Psoas muscle (tissue), 8 donors: ENCODE results near the gene RHBDD3. TPM values are rescaled to one million over a fixed set of nuclear protein-coding genes. Genes with fewer than 3 reads are reported as not detected.

Source experiments
- ATAC-seq, 4 donors: fragments of 200-7000 bp; cut with Tn5 transposase; one replicate each; pipeline ENCODE4 v1.9.1; 2020; ENCODE audit warnings: moderate library complexity in 3 of 4, mild to moderate bottlenecking in 2 of 4
- DNase-seq, 2 donors: peaks; one replicate each; pipeline ENCODE4 v3.0.0-alpha.2; 2020
- H3K27ac ChIP-seq: fragments of 200-600 bp; one replicate; pipeline ENCODE4 v1.8.0; 2022
- H3K27me3 ChIP-seq, 3 donors: fragments of 200-600 bp in 1 of 3; one replicate each; pipeline versions ENCODE4 v1.6.1 to v1.8.0; 2013 to 2022; ENCODE audit warnings: low read length in 2 of 3, mild to moderate bottlenecking in 2 of 3, moderate library complexity in 1 of 3; ENCODE audit not compliant: insufficient read depth in 3 of 3
- H3K36me3 ChIP-seq, 2 donors: fragments of 200-600 bp in 1 of 2; one replicate each; pipeline versions ENCODE4 v1.6.1 to v1.8.0; 2013 to 2022; ENCODE audit warnings: low read depth in 1 of 2, mild to moderate bottlenecking in 1 of 2, moderate library complexity in 1 of 2; ENCODE audit not compliant: insufficient read depth in 1 of 2
- H3K4me1 ChIP-seq: fragments of 200-600 bp; one replicate; pipeline ENCODE4 v1.8.0; 2022
- H3K4me3 ChIP-seq: fragments of 200-600 bp; one replicate; pipeline ENCODE4 v1.8.0; 2022; ENCODE audit warnings: mild to moderate bottlenecking
- H3K9me3 ChIP-seq: fragments of 200-600 bp; one replicate; pipeline ENCODE4 v1.8.0; 2022
- CTCF ChIP-seq: fragments of 200-600 bp; IDR thresholded peaks from one replicate; pipeline ENCODE4 v1.8.0; 2022; ENCODE audit warnings: antibody characterized with exemption
- WGBS, 3 donors: extraction: QIAGEN DNeasy Blood & Tissue Kit; methylation state at CpG; one replicate each; pipeline versions ENCODE4 v1.1.6 to v1.1.7; 2013; 5-methylcytosine and 5-hydroxymethylcytosine counted together
- intact Hi-C, 2 donors: fragments of 100-400 bp; cut with DNase I; formaldehyde crosslinking; loops; one replicate each; pipeline versions ENCODE4 v1.11.0 to v1.14.2; 2022
- long read RNA-seq, 2 donors: library from polyadenylated mRNA; unstranded; transcript quantifications; one replicate each; pipeline ENCODE4 v2.0.0, GENCODE V29; 2021
- polyA plus RNA-seq, 3 donors: library from polyadenylated mRNA; stranded (reverse); fragments of 200-250 nt; gene quantifications; one replicate each; pipeline ENCODE4 v1.2.3, GENCODE V29; 2013
- total RNA-seq, 4 donors: library from RNA; stranded (reverse); fragmentation: NEBNext Ultra II Directional in 2 of 4; extraction: Animal tissue kit (Norgen Biotek cat#: 25700) in 2 of 4; gene quantifications; one replicate each; pipeline versions ENCODE4 v1.2.1 to v1.2.4, GENCODE V29; 2021 to 2023
- donor health status: healthy with polysubstance abuse.
- donor health status: DM: no; HTN: no; CAD: no; lungs with moderate emphysema.
- donor health status: Bipolar disorder and iron deficiency.
- donor health status: healthy.
- donor health status: DM: yes; HTN: yes; CAD: no.
- donor health status: DM: no; HTN: no; CAD: no.
- donor health status: DM: no; HTN: no; CAD: no.
- donor health status: DM: yes; HTN: yes; CAD: no.

RHBDD3 gene
- 10 to 100 TPM; 10.6 to 26.7 (median 16.2) TPM for total RNA-seq
- 10 to 100 TPM; 20.3 to 36.5 (median 32.4) TPM for polyA plus RNA-seq
- long read RNA-seq, donor 1, transcript RHBDD3-201 (7 exons, 1,794 nt), result major isoform, 9 of 16 reads
- long read RNA-seq, donor 1, partial matches to known transcripts, result 3 of 16 reads
- long read RNA-seq, donor 1, other reads (novel, unspliced or antisense), result 3 of 16 reads
- long read RNA-seq, donor 2, transcript RHBDD3-201 (7 exons, 1,794 nt), result major isoform, 18 of 62 reads
- long read RNA-seq, donor 2, partial matches to known transcripts, result 12 of 62 reads
- long read RNA-seq, donor 2, other reads (novel, unspliced or antisense), result 28 of 62 reads

GRCh38 chr22:29267858-29268510, at the start of gene RHBDD3, which contains the start of gene EWSR1:
RHBDD3 (minus strand) TSS chr22:29267981; CDS start chr22:29265626, 2,355 bp downstream.
EWSR1 (plus strand) TSS chr22:29268268; CDS start chr22:29268337, 69 bp downstream.
- Histone ChIP-seq H3K36me3 (peaks cover 0 to 37% of the 10 kb centered on the region in 2 donors), H3K4me3 (peak within 1 kb of the TSS; percentile 94), H3K9me3 (no peaks in the 10 kb centered on the region), H3K27me3 (no peaks in the 10 kb centered on the region), H3K4me1 (peaks cover 57% of the 10 kb centered on the region), H3K27ac (peak within 1 kb of the TSS; percentile 100)
- peak; percentile 98 to 99 for DNase-seq
- 0 to 1% (median 0%) methylated on average over 55 to 67 of the region's 67 CpGs for WGBS, 3 donors
- peak; percentile 89 to 94 (median 92) for ATAC-seq
- TF ChIP-seq CTCF, result no peak
- intact Hi-C loops, result loop anchor here in 1 of 2 donors (5.0 kb wide), 1 partner anchor 39 kb away; the partner anchor contains the start of gene GAS2L1

- DNase-seq (peak in 1 of 2 donors; percentile 46), ATAC-seq (no peak)
- Histone ChIP-seq H3K27ac (no peak overlapping the region), H3K4me3 (no peak overlapping the region), H3K9me3 (no peaks in the 10 kb centered on the region), H3K36me3 (no peaks in the 10 kb centered on the region), H3K4me1 (peaks cover 10% of the 10 kb centered on the region), H3K27me3 (peaks cover 0 to 35% (median 15%) of the 10 kb centered on the region in 3 donors)
- TF ChIP-seq CTCF, result no peak
- intact Hi-C loops, result no loop called here
- 73 to 82% (median 80%) methylated on average over 18 of the region's 18 CpGs for WGBS, 3 donors
Measured at GRCh38 chr22:29316141-29316828, 48.5 kb upstream of the RHBDD3 start.

GRCh38 chr22:29315286-29316140, 47.7 kb upstream of the RHBDD3 start, which contains the start of gene RASL10A:
RASL10A (minus strand) TSS chr22:29315697; CDS start chr22:29315246, 451 bp downstream.
- no peaks in the 10 kb centered on the region for H3K9me3 ChIP-seq
- intact Hi-C loops, result no loop called here
- peaks cover 11% of the 10 kb centered on the region for H3K4me1 ChIP-seq
- H3K4me3 ChIP-seq, result peak within 1 kb of the TSS; percentile 58
- ATAC-seq, result peak in 3 of 4 donors; percentile 18 to 64 (median 43)
- no peaks in the 10 kb centered on the region for H3K36me3 ChIP-seq
- 6 to 18% (median 16%) methylated on average over 38 to 103 of the region's 103 CpGs for WGBS, 3 donors
- DNase-seq, result peak in 1 of 2 donors; percentile 69
- no peak for TF ChIP-seq CTCF
- H3K27me3 ChIP-seq, result peaks cover 0 to 35% (median 15%) of the 10 kb centered on the region in 3 donors
- no peak within 1 kb of the TSS for H3K27ac ChIP-seq
